Peyer's patch (tissue), 4 donors: ENCODE measurements around the gene TCF7L1.

Experiments used
- CTCF ChIP-seq, 6 experiments: fragments of 450-650 bp in 4 of 6; fragments of 200-600 bp in 2 of 6; sonication (generic) in 1 of 6; IDR thresholded peaks; one replicate each; pipeline ENCODE4 v1.5.1; 2017 to 2019; ENCODE audit warnings: antibody characterized with exemption in 6 of 6, mild to moderate bottlenecking in 3 of 6, moderate library complexity in 1 of 6
- POLR2A ChIP-seq, 2 donors: fragments of 450-650 bp; IDR thresholded peaks; one replicate each; pipeline ENCODE4 v1.5.1; 2017; ENCODE audit warnings: antibody characterized with exemption in 2 of 2, mild to moderate bottlenecking in 2 of 2, moderate library complexity in 2 of 2

GRCh38 chr2:85344356-85344954, 211.3 kb downstream of the TCF7L1 start:
- TF ChIP-seq CTCF (IDR thresholded peaks at IDR 0.05) (no peak), POLR2A (IDR thresholded peaks at IDR 0.05) (no peak)
